A673 (cell line): ENCODE results near the gene OLFML1. TPM values are rescaled to one million over a fixed set of nuclear protein-coding genes. Genes with fewer than 3 reads are reported as not detected.

Experiments
- BruUV-seq: library from RNA; stranded (reverse); fragments of 400-500 nt; replicated peaks from 2 replicates; lab custom pipeline; 2021; lab: Mats Ljungman, UMichigan
- CTCF ChIA-PET: fragments of 300-600 bp; sonication (Branson Sonifier 250); formaldehyde crosslinking; loops from one replicate; lab custom pipeline; 2022; ENCODE audit warnings: antibody characterized with exemption; lab: Charles Lee
- POLR2A ChIA-PET: fragments of 300-600 bp; sonication (Branson Sonifier 250); formaldehyde crosslinking; loops from one replicate; lab custom pipeline; 2022; ENCODE audit warnings: antibody characterized with exemption; ENCODE audit not compliant: low non-redundant PET; lab: Charles Lee
- DNase-seq: peaks from one replicate; pipeline ENCODE4 v3.0.0-alpha.2; 2015; ENCODE audit warnings: low spot score
- H3K27ac ChIP-seq: fragments of 200-600 bp; sonication (generic); 2 replicates; pipeline ENCODE4 v1.5.1; 2016; ENCODE audit warnings: mixed run types, low read depth, mild to moderate bottlenecking, mixed read lengths, antibody characterized with exemption, low read length; ENCODE audit not compliant: poor library complexity, severe bottlenecking
- H3K27me3 ChIP-seq: fragments of 200-600 bp; sonication (generic); replicated peaks from 2 replicates; pipeline ENCODE4 v1.6.1; 2017; ENCODE audit warnings: mixed run types, low read depth, mild to moderate bottlenecking, mixed read lengths, antibody characterized with exemption, low read length; ENCODE audit not compliant: insufficient read depth, poor library complexity
- H3K36me3 ChIP-seq: fragments of 200-600 bp; sonication (generic); 2 replicates; pipeline ENCODE4 v1.6.1; 2016; ENCODE audit warnings: mixed run types, mild to moderate bottlenecking, mixed read lengths, antibody characterized with exemption, low read length; ENCODE audit not compliant: insufficient read depth, poor library complexity, severe bottlenecking
- H3K4me1 ChIP-seq: fragments of 200-600 bp; sonication (generic); 2 replicates; pipeline ENCODE4 v1.6.1; 2017; ENCODE audit warnings: mixed run types, mild to moderate bottlenecking, mixed read lengths, antibody characterized with exemption, low read length; ENCODE audit not compliant: insufficient read depth, poor library complexity, severe bottlenecking
- H3K4me3 ChIP-seq: fragments of 200-600 bp; sonication (generic); 2 replicates; pipeline ENCODE4 v1.5.1; 2016; ENCODE audit warnings: low read depth, mixed run types, mild to moderate bottlenecking, mixed read lengths, low read length; ENCODE audit not compliant: poor library complexity, severe bottlenecking
- H3K9me3 ChIP-seq: fragments of 200-600 bp; sonication (generic); 2 replicates; pipeline ENCODE4 v1.6.1; 2016; ENCODE audit warnings: mixed run types, low read depth, mild to moderate bottlenecking, mixed read lengths, antibody characterized with exemption, low read length; ENCODE audit not compliant: poor library complexity, severe bottlenecking
- EZH2 ChIP-seq: fragments of 200-600 bp; sonication (generic); IDR thresholded peaks from 2 replicates; pipeline ENCODE4 v1.6.1; 2017; ENCODE audit warnings: borderline replicate concordance, low read depth, mild to moderate bottlenecking, mixed read lengths, antibody characterized with exemption, low read length; ENCODE audit not compliant: poor library complexity, severe bottlenecking
- intact Hi-C: fragments of 100-400 bp; cut with micrococcal nuclease; formaldehyde crosslinking; loops from one replicate; pipeline ENCODE4 v1.10.0; 2022; ENCODE audit not compliant: unreplicated experiment
- total RNA-seq: library from RNA; stranded (reverse); gene quantifications from 2 replicates; pipeline ENCODE4 v1.2.3, GENCODE V29; 2021
- TF ChIP-seq, protein P1 (sequence below): fragments of 300-800, 200-600 bp; sonication (generic); conservative IDR thresholded peaks from 2 replicates; pipeline ENCODE4 v1.5.1; 2017; ENCODE audit warnings: low read depth, mild to moderate bottlenecking, antibody characterized with exemption, low read length, moderate library complexity, mixed read lengths

The OLFML1 gene
- total RNA-seq, 1 experiment from 2014 or later: not detected

- intact Hi-C loops: no loop called here
- no peak overlapping the region for H3K4me3 ChIP-seq
- ChIA-PET CTCF (no interaction called here), POLR2A (no interaction called here)
- no peaks in the 10 kb centered on the region for H3K27me3 ChIP-seq
- H3K9me3 ChIP-seq: no peaks in the 10 kb centered on the region
- TF ChIP-seq EZH2: no peak
- TF ChIP-seq, protein P1, sequence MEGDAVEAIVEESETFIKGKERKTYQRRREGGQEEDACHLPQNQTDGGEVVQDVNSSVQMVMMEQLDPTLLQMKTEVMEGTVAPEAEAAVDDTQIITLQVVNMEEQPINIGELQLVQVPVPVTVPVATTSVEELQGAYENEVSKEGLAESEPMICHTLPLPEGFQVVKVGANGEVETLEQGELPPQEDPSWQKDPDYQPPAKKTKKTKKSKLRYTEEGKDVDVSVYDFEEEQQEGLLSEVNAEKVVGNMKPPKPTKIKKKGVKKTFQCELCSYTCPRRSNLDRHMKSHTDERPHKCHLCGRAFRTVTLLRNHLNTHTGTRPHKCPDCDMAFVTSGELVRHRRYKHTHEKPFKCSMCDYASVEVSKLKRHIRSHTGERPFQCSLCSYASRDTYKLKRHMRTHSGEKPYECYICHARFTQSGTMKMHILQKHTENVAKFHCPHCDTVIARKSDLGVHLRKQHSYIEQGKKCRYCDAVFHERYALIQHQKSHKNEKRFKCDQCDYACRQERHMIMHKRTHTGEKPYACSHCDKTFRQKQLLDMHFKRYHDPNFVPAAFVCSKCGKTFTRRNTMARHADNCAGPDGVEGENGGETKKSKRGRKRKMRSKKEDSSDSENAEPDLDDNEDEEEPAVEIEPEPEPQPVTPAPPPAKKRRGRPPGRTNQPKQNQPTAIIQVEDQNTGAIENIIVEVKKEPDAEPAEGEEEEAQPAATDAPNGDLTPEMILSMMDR: no peak
- H3K27ac ChIP-seq: no peak overlapping the region
- DNase-seq: no peak
- no TSS peak for BruUV-seq
- H3K36me3 ChIP-seq: no peaks in the 10 kb centered on the region
- no peaks in the 10 kb centered on the region for H3K4me1 ChIP-seq
Observed at GRCh38 chr11:7540830-7541555, 55.7 kb downstream of the OLFML1 start.

- intact Hi-C loops: no loop called here
- Histone ChIP-seq H3K4me3 (no peak overlapping the region), H3K27ac (no peak overlapping the region), H3K9me3 (no peaks in the 10 kb centered on the region), H3K36me3 (no peaks in the 10 kb centered on the region), H3K4me1 (no peaks in the 10 kb centered on the region), H3K27me3 (no peaks in the 10 kb centered on the region)
- no TSS peak for BruUV-seq
- no peak for DNase-seq
- no peak for TF ChIP-seq EZH2
- TF ChIP-seq, protein P1: no peak
- CTCF ChIA-PET: no interaction called here
- POLR2A ChIA-PET: no interaction called here
Observed at GRCh38 chr11:7543302-7543701, 58.0 kb downstream of the OLFML1 start.

GRCh38 chr11:7544021-7544420, 58.7 kb downstream of the OLFML1 start:
- BruUV-seq: no TSS peak
- H3K4me3 ChIP-seq: no peak overlapping the region
- H3K4me1 ChIP-seq: no peaks in the 10 kb centered on the region
- TF ChIP-seq, protein P1: no peak
- no peak for TF ChIP-seq EZH2
- H3K36me3 ChIP-seq: no peaks in the 10 kb centered on the region
- H3K27me3 ChIP-seq: no peaks in the 10 kb centered on the region
- POLR2A ChIA-PET: no interaction called here
- intact Hi-C loops: no loop called here
- DNase-seq: no peak
- no peaks in the 10 kb centered on the region for H3K9me3 ChIP-seq
- CTCF ChIA-PET: no interaction called here
- no peak overlapping the region for H3K27ac ChIP-seq
